ENCODE measurements around the gene DLGAP5.

The DLGAP5 gene

GRCh38 chr14:55114720-55115119, 76.7 kb downstream of the DLGAP5 start:
- DNase-seq (ENCODE audit: low read depth), result no peak

- DNase-seq (ENCODE audit: low read depth), result no peak
These were observed 80.2 kb downstream of the DLGAP5 start for GRCh38 chr14:55111122-55111708.

DNA sequence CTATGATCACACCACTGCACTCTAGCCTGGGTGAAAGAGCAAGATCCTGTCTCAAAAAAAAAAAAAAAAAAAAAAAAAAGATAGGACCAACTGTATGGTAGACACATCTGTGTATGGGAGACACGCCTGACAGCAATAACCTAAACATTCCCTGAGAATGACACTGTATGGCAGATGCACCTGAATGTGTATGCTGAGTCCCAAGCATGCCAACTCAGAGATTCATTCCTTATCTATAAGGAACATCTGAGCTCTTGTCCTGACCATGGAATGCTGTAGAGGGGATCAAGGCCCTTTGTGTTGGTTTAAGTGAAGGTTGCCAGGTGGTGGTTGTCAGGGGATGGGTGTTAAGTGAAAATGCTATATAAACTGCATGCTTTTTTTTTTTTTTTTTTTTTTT, 81.5 kb downstream of the DLGAP5 start:
- no peak for DNase-seq (ENCODE audit: low read depth)

DNA sequence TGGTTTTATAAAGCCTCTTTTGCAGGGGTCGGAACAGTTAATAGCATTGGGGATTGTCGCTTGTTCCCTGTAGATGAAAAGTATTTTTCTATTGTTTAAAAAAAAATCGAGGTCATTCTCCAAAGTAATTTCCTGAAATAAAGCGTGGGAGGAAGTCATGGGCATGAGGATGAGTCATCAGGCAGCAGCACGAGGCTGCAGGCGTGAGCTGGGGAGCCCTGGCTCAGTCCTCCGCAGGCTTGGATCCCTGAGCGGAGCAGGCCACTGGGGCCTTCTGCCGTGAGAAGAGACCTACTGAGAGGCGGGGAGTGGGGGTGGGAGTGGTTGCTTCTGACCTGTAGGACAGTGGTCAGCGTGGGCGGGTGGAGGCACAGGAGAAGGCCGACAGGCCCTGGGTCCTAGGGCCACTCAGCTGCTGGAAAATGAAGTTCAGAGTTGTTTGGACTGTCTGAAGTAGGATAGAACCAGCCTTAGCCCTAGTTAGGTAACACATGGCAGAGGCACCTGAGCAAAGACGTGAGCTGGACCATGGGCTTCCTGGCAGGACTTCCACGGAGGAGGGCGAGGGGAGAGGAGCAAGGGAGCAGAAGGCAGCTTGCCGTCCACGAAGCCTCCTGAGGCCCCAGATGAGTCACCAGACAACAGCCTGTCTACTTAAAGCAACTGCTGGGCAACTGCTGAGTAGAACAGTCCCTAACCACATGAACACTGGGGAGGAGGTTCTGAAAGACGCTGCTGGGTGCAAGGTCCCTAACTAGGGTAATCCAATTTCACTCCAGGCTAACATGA, 83.4 kb downstream of the DLGAP5 start:
- DNase-seq (ENCODE audit: low read depth), result no peak

GRCh38 chr14:55105991-55106390, 85.4 kb downstream of the DLGAP5 start:
- DNase-seq (ENCODE audit: low read depth), result no peak

DNA sequence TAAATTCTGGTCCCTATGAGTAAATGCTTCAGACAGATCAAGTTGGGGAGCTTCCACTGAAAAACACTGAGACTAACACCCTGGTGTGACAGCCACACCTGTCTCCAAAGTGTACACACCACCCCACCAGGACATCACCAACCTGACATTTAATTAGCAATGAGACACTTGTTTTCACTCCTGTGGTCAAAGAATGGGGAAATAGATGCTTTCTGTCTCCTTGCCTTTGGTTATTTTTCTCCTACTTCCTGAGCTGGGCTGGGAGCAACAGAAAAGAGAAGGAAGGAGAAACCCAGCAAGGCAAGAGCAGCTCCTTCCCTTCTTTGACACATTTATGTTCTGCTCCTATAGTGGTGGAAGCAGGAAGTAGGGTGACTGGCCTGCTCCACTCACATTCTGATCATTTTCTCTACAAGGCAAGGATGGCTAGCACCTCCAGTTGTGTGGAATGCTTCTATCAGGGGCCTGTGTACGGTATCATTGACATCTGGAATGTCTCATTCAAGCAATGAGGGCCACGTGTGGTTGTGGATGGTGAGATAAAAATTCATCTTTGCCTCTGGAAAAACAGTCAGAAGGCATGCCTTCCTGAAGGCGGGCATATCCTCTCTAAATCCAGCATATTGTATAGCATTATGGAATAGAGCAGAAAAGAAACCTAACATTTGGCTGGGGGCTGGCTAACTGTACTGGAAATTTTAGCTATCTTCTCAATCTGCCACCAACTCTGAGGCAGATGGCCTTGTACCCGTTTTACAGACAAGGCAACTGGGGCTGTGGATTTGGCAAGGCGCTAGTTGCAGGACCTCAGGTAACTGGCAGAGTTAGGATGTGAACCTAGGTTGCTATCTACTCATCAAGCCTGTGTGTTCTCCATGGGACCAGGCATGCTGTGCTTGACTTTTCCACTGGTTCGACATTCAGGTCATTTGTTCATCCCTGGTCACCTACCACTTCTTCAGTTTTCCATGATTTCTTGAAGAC, 87.1 kb downstream of the DLGAP5 start:
- no peak for DNase-seq (ENCODE audit: low read depth)

DNA sequence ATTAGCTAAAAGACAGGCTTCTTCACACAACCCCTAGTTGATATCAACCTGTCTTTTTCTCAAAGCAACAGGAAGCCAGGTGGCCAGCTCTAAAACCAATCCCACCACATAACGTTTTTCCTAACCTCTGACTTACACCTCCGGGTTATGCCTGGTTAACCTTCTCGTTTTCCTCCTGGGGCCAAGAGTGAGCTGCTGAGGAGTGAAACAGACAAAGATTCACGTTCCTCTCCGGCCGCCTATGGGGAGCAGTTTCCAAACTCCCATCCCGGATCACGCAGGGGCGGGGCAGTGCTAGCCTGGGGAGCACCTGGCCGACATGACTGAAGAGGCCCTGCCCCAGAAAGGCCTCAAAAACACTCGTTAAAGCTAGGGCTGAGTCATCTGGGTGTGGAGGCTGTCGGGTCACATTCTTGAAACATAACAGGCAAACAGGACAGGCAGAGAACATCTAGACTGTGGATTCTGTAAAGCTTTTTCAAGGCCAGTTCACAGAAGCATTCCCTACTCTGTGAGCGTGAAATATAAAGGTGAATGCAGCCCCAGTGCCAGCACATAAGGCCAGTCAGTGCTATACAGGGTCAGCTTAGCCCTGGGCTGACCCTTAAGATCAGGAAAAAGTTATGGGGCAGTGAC, 88.3 kb downstream of the DLGAP5 start:
- no peak for DNase-seq (ENCODE audit: low read depth)

DNA sequence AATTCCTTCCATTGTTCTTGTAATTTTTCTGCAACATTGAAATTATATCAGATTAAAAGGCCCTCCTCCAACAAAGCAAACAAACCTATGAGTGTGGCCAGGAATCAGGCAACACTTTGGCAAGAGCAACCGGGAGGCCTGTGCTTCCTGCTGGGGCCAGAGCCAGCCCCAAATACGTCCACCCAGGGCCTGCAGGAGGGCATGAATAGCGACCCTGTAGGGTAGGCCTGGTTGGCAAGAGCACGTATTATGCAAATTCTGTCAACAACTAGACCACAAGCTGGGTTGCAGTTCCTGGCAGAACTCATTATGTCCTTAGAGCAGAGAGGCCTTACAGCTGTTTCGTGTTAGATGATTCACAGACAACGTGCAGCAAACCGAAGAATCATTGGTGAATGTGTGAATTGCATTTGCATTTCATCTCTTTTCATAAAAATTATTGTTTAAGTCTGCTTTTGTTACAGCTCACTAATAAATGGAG, 89.2 kb downstream of the DLGAP5 start:
- DNase-seq (ENCODE audit: low read depth), result no peak

DNA sequence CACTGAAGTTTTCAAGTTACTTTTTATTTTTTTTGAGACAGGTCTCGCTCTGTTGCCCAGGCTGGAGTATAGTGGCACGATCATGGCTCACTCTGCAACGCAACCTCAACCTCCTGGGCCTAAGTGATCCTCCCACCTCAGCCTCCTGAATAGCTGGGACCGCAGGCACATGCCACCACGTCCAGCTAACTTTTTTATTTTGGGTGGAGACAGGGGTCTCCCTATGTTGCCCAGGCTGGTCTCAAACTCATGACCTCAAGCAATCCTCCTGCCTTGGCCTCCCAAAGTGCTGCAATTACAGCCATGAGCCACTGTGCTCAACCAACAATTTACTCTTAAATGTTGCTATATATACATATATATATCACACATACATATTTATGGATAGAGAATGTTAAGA, 89.7 kb downstream of the DLGAP5 start:
- DNase-seq (ENCODE audit: low read depth), result no peak

GRCh38 chr14:55099756-55100155, 91.6 kb downstream of the DLGAP5 start:
- no peak for DNase-seq (ENCODE audit: low read depth)

GRCh38 chr14:55098561-55098898, 92.9 kb downstream of the DLGAP5 start:
- DNase-seq (ENCODE audit: low read depth), result no peak

Data from stimulated activated CD8-positive, alpha-beta memory T cell treated with anti-CD3 and anti-CD28 coated beads, Interleukin-7, amount 100 ng/mL, for 24 hours (primary cell).